SW 1271 (cell line): ENCODE measurements around the gene FSTL4.

Experiments used
- DNase-seq, 2 experiments: peaks; one replicate each; lab custom pipeline; 2025; lab: John Stamatoyannopoulos, UW

The FSTL4 gene

DNA sequence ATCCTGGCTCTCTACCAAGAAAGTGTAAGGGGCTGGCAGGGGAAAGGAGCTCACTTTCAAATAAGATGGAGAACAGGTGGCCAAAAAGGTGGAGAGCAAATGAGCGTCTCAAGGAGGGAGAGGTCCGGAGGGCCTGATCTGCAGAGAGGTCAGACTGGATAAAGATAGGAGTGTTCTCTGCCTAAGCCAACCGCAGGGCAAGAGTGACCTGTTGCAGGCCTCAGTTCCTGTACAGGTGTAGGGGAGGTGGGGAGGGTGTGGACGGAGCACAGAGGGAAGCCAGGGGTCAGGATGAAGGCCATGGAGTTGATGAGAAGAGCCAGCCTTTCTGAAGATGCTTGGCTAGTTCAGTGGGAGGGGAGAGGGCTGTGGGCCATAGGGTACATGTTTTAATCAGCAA is 320.8 kb downstream of the FSTL4 start:
- DNase-seq = no peak

DNA sequence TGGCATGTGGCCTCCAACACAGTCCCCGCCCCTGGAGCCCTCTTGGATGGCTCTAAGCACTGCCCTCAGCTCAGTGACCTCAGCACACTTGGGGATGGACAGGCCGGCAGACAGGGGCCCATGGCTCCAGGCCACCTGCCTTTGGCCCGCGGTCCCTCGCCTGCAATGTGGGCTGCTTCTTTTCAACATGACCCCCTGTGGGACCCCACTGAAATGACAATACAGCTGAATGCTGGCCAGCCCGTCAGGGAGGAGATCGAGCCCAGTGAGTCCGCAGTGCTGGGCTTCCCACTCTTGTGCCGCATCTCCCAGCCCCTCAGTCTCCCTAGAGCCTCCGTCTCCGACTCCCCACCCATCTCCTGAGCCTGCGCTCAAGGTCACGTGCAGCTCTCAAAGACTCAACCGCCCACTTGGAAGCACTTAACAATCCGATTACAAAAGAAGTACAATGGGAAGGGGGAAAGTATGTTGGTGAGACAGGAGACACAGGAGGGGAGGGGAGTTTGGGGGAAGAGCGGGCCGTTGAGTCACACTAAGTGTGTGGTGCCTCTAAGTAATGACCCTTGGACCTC is 321.6 kb downstream of the FSTL4 start:
- DNase-seq = no peak

DNA sequence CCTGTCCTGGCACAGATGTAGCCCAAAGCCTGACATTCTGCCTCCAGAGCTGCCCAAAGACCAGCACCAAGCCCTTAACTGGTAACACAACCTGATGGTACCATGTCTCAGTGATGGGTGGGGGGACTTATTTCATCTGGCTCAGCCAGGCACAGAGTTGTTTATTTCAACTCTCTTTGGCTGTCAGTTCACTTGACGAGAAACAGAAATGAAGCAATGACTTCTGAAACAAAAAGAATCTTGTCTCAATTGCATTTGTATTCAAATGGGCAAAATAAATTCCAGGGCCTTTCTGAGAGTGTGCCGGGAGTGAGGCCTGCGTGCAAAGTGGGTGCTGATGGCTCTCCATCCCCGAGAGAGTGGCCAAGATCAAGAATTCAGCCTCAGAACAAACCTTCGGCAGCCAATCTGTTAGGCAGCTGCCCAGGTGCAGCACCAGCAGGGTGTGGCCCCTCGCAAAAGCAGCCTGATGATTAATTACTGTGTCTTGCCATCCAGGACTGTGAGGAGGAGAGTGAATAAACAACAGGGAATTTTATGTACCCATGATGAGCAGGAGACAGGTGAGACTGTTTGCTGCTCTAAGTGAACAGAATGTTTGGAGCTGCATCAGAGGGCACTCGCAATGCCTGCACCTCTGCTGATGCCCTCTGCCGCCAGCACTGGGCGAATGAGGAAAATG is 322.5 kb downstream of the FSTL4 start:
- no peak for DNase-seq

DNA sequence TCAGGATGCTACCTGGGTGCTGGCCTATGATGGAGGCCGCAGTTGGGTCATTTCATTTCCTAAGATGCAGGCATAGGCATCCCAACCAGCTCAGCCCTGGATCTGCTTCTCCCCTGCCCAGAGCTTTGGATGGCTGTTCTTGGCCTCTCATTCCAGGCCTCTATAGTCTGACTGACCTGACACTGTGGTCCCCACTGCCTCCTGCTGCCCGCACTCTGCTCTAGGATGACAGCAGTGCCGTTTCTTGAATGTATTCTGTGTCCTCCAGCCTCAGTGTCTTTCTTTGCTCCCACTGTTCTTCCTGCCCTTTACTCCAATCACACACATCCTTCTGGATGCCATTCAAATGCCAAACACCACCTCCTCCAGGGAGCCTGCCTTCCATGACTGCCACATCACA is 324.8 kb downstream of the FSTL4 start:
- peak in 1 of 2 experiments; percentile 41 for DNase-seq

DNA sequence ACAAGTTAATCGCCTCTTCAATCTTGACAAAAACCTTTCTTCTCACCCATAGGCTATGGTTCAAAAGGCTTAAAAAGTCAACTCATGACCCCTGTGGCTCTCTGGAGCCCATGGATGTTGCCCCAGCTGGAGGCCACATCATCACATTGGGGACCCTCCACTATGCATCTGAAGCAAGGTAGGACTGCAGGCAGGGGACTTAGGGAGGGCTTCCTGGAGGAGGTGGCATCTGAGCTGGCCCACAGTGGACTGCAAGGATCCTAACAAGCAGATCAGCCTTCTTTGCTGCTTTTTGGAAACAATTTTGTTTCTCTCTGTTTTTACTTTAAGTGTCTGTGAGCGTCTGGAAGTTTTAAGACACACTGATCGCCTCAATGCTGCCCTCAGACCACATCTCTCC is 325.9 kb downstream of the FSTL4 start:
- DNase-seq = no peak

DNA sequence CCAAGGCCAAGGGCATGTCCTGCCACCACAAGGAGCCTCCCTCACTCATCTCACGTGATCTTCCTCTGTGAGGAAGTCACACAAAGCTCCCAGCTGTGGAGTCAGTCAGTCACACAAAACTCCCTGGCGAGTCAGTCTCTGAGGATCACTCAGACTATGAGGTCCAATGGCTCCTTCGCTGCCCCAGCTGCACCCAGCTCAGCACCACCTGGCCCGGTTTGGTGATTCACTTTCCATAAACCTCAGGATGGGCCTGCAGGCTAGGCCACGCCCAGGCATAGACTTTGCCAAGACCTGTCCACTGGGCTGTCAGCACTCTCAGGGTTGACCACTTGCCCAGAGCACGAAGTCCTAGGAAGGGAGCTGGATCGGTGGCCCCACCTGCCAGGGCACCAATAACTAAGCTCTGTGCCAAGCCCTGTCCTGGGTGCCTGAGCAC is 326.7 kb downstream of the FSTL4 start:
- no peak for DNase-seq

DNA sequence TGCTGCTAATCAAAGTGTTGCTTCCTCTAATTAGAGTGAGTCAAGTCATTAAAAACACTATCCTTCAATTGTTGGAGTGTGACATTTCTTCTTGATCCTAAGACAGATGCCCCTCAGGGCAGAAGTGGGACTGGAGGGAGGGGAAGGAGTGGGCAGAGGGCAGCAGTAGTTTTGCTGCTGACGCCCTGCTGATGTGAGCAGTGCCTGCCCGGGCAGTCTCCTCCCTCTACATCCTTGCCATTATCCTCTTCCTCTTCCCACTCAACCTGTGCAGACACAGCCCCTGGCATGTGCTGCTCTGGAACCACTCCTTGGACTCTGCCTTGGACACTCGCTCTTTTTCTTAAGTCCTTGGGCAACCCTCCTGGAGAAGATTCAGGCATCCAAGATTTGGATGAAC is 328.0 kb downstream of the FSTL4 start:
- DNase-seq = no peak

DNA sequence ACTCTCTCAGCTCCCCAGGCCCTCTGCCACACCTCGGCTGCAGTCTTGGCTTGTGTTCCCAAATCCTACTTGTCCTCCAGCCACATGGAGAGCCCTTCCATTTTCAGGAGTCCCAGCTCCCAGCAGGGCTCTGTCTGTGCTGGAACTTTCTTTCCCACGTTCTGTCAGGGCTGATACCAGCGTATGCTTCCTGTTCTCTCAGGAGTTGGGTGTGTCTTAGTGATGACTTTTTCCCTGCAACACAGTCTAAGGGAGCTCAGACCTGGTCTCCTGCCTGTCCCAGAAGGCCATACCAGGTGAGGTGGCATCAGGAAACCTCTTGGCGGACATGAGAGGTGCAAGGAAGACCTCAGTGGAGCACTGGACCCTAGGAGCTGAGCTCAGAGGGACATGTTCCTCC is 334.0 kb downstream of the FSTL4 start:
- DNase-seq = no peak

DNA sequence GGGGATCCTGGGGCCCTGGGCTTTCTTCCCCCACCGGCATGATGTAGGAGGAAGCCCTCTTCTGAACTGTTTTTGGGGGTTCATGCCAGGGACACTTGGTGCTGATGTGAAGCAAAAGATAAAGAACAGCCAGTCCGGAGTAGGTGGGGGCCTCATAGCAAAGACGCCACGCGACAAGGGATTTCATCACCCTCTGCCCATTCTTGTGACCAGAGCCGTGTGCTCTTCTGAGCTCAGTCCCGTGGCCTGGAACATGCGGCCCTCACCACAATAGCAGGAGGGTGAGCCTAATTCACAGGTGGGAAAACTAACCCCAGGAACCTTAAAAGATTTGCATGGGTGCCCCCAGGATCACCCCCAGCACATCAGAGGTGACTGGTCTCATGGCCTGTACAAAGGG is 334.6 kb downstream of the FSTL4 start:
- no peak for DNase-seq

DNA sequence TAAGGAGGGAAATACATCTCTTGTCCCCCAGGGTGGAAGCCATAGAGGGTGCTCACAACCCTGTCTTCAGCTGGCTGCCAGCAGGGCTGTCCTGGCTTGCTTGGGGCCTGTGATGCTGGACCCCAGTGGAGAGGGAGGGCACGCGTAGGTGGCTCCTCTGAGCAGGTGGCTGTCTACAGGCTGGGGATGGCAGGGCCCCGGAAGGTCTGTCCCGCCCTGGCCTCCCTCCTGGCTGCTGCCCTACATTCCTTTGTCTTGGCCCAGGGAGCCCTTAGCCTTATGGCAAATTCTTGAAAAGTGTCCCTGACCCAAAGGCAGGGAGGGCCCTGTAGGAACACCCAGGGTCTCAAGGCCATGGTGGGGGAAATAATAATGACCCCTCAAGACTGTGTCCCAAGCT is 336.2 kb downstream of the FSTL4 start:
- DNase-seq = no peak

DNA sequence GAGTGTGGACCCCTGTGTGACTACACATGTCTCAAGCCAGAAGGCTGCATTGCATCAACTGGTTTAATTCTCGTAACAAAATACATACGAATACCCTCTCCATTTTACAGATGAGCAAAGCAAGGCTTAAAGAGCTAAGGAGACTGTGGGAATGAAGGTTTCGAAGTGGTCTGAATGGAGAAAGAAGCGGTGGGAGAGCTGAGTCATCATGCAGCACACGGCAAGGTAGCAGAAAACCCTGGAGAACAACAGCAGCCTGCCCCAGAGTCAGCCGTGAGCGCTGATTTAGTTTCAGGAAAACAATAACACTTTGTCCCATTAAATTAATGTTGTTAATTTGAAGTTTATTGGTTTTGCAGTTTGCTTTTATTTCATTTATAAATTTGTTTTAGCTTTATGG is 336.7 kb downstream of the FSTL4 start:
- no peak for DNase-seq

DNA sequence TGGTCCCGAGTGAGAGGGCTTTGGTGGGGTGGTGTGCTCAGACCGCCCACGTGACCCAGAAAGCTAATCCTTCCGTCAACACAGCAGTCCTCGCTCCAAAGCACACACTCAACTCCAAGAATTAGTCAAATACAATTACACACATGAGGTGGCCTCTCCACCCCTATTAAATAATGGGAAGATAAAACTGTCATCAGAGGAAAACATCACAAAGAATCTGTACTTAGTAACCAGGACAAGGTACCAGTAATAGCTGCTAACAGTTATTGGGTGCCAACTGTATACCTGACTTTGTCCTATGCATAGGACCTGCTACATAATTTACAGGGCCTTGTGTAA is 337.8 kb downstream of the FSTL4 start:
- DNase-seq = no peak

DNA sequence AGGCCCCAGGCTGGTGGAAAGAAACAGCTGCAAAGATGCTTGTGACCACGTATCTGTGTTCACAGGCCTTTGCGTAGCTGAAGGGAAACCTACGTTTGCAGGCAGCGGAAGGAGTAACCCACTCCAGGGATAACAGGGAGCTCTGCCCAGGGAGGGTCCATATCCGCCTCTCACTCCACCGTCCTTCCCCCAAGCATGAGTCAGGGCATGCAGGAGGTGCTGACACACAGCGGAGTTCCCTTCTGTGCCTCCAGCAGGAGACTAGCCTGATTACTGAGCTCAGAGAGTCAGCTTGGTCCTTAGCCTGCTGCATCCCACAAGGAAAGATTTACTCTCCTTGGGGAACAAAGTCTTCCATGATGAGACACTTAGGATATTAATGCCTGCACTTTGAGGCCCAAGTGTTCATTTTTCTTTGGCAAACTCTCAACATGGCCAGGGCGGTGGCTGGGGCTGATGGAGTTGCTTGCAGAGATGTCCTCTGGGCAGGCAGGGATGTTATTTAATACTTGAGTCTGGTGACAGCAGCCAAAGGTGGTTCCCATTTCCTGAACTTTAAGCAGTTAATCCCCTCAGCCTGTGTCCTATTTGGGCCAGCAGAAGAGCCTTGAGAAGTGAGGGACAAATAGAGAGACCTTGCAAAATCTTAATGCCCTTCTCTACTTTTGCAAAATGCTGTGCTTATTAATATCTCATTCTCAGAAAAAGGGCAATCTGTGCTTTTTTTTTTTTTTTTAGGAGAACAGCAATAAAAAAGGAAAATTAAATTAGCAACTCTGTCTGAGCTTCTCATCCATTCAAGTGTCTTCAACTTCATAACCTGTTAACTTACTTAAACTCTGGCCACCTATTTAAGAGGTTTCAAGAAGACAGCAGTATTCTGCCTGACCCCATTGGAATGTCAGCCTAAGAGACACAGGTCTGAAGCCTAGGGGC is 338.4 kb downstream of the FSTL4 start:
- no peak for DNase-seq

DNA sequence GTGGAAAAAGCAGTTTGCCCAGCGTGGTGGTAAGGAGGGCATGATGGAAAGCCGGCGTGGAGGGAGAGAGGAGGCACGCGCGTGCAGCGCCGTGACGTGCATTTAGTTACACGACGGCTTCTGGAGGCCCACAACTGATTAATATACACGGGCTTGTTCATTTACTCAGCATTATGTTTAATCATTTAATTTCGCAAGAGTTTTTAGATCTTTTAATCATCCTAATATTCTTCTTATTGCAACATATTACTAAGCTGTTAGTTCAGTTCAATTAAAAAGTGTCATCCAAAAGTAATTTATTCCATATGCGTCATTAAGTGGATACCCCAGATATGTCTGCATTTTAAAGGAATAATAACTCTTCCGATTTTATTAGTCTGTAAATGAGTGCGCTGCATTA is 340.0 kb downstream of the FSTL4 start:
- DNase-seq = no peak

DNA sequence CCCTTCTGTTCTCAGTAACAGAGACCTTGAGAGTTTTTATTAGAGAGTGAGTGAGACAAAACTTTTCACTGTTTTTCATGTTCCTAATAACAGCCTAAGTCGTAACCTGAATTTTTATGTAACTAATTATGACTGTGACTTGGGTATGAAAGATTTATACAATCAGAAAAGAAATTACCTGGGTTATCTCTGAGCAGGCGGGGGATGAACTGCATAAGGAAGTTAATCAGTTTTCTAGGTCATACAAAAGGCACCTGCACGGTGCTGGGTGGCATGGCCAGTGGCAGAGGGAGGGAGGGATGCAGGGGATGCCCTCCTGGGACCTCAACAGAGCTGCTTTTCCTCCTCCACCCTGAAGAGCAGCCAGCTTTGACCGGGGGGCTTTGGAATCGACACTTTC is 340.7 kb downstream of the FSTL4 start:
- no peak for DNase-seq

DNA sequence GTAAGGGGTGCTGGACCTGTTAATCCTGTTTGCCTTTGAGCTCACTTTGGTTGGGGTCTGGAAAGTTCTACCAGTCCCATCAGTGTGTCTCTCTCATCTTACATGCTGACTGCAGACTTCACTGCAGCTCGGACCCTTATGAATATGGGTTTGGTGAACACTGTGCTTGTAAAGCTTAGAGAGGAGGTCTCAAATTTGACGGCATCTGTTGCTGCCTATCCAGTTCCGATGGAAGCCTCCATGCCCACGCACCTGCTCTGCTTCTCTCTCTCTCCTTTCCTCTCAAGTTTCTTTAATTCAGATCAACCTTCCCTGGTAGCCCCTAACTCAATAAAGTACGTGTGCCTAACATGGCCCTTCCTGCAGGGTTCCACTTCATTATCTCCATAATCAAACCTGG is 342.6 kb downstream of the FSTL4 start:
- DNase-seq = no peak

DNA sequence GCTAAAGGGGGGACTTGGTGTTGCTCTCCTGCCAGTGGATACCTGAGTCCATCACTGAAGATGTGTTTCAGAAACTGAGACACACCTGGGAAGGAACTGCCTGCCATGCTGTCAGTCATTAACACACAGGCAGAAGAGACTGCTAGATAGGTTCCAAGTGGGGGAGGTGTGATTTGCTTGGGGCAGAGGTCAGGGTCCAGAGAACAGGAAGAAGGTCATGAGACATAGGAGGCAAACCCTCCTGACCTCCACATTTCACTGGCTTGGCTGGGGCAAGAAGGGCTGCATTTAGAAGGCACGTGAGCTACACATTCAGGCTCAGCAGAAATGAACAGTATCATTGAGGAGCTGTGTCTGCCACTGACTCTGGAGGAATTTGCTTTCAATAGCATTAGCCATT is 344.7 kb downstream of the FSTL4 start:
- no peak for DNase-seq

DNA sequence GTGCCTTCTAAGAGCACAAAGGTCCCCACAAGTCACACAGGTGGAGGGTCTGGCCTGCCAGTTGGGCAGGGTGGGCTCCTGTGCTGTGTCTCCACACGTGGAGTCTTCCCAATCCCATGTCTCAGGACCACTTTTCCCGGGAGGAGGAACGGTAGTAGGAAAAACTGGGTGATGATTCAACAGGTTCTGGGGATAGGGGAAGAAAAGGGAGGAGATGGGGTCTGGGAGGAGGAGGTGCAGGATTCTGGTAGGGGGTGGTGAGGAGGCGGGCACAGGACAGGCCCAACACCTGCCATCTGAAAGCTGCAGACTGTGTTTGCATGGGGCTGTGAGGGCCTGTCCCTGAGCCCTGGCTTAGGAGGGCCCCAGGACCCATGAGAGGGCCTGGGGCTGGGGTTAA is 345.4 kb downstream of the FSTL4 start:
- no peak for DNase-seq

DNA sequence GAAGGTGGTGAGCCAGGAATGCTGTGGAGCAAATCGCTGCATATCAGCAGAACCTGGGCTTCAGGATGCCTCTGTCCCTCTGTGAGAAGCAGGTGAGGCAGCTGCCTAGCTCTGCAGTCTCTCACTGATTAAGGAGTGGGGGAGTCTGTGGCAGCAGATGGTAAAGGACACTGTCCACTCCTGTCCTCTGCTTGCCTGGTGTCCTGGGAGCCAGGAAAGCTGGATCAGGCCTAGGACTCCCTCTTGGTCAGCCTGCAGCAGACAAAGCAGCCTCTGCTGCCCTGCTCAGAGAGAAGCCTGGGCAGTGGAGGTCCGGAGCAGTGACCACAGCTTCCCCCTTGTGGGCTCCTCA is 345.8 kb downstream of the FSTL4 start:
- DNase-seq = no peak

DNA sequence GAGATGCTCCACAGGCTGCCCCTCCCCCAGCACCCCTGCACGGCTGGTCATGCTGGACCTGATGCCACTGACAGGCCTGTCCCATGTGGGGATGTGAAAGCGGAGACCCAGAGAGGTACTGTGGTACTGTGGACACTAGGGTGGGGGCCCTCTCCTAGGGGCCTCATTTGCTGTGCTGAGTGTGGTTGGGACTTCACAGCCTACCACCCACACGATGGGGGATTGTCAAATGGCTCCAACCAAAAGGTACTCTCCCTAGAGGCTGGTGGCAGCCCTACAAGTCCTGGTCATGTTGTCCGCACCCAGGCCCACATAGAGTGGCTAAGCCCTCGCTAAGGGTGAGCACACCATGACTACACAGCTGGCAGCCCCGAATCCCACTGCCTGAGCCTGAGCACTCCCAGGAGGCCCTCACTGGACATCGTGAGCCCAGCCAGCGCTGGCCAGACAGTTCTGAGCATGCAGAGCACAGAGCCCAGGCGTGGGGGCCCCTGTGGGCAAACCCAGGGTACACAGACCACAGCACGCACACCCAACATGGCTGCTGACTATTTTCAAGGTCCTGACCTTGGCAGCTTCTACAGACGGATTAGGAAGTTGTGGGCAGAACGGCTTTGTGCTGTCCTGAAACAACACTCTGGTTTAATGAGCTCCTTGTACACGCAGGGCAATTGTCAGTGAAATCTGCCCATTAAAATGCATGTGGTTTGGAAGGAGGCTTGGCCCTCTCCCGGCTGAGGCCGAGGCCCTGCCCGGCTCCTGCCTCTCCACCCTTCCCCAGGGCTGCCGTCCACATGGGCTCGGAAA is 346.4 kb downstream of the FSTL4 start:
- DNase-seq = no peak

DNA sequence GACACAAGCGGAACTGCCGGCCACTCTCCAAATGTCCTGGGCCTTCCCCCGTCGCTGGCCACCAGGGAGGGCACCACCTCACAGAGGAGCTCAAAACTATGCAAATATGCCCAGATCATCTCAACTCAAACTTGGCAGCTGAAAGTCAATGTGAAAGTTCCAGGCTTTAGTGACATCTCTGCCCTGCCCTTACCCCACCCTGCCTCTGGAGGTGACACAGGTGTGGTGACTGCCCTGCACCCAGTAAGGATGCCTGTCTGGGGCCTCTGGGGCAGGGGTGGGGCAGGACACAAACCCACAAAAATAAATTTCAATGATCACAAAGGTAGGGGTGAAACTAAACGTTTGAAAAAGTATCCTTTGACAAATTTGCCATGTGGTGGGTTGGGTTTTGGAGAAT is 347.1 kb downstream of the FSTL4 start:
- DNase-seq = no peak

DNA sequence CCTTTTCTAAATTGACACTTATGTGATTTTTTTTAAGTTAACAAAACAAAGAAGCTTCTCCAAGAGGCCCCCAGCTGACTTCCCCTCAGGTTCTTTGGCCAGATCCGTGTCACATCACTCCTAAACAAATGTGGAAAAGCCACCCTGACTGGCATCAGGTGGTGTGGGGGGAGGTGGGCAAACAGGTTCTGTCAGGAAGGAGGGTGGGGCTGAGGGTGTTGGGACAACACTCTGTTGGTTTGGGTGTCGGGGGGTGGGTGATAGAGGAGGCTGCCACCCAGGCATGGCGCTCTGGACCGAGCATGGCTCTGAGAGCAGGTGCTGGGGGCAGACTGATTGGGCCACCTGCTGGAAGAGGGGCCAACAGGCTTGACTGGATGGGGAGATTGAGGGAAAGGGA is 349.7 kb downstream of the FSTL4 start:
- no peak for DNase-seq

DNA sequence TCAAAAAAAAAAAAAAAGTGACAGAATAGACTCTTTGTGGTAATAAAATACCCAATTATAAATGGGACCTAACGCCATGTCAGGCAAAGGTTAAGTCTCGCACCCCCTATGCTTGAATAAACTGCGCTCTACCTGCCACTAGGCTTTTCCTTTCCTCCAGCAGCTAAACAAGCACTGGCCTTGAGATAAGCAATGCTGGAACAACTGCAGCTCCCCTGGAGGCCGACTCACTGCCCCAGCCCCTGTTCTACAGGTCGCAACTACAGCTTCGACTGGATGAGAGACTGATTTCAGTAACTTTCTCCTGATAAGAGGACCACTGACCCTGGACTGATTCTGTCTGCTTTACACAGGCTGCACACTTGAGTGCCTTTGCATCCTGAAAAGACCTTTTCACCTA is 350.3 kb downstream of the FSTL4 start:
- no peak for DNase-seq
